Neutrophil (primary cell): ENCODE results near the gene RAC3.
A peak's percentile ranks its signal among the peaks of the same experiment; 100 is the strongest.

Source experiments
- H3K27ac ChIP-seq: fragments of 200-600 bp; sonication (generic); 2 replicates; pipeline ENCODE4 v1.5.1; 2016; ENCODE audit warnings: mild to moderate bottlenecking, moderate library complexity
- H3K27me3 ChIP-seq: fragments of 200-600 bp; sonication (generic); 2 replicates; pipeline ENCODE4 v1.6.0; 2016; ENCODE audit warnings: mild to moderate bottlenecking
- H3K36me3 ChIP-seq: fragments of 200-600 bp; sonication (generic); 2 replicates; pipeline ENCODE4 v1.5.1; 2017
- H3K4me1 ChIP-seq, 2 experiments: fragments of 200-600 bp in 1 of 2; sonication (generic) in 1 of 2; 1 replicate in 1 of 2; 2 replicates in 1 of 2; pipeline versions ENCODE4 v1.5.1 to v1.6.1; 2013 to 2016; ENCODE audit warnings: low read depth in 1 of 2, low read length in 1 of 2, mild to moderate bottlenecking in 1 of 2, moderate library complexity in 1 of 2; ENCODE audit not compliant: control insufficient read depth in 1 of 2, insufficient read depth in 1 of 2
- H3K4me3 ChIP-seq, 2 experiments: fragments of 200-600 bp in 1 of 2; sonication (generic) in 1 of 2; 1 replicate in 1 of 2; 2 replicates in 1 of 2; pipeline ENCODE4 v1.5.1; 2013 to 2016; ENCODE audit warnings: low read depth in 1 of 2, low read length in 1 of 2, mild to moderate bottlenecking in 1 of 2, moderate library complexity in 1 of 2
- H3K9me3 ChIP-seq: fragments of 200-600 bp; sonication (generic); 2 replicates; pipeline ENCODE4 v1.5.1; 2016
- TF ChIP-seq, protein P1 (sequence below): fragments of 200-600 bp; sonication (generic); IDR thresholded peaks from 2 replicates; pipeline ENCODE4 v1.5.1; 2016; ENCODE audit warnings: antibody characterized with exemption

Gene RAC3

DNA sequence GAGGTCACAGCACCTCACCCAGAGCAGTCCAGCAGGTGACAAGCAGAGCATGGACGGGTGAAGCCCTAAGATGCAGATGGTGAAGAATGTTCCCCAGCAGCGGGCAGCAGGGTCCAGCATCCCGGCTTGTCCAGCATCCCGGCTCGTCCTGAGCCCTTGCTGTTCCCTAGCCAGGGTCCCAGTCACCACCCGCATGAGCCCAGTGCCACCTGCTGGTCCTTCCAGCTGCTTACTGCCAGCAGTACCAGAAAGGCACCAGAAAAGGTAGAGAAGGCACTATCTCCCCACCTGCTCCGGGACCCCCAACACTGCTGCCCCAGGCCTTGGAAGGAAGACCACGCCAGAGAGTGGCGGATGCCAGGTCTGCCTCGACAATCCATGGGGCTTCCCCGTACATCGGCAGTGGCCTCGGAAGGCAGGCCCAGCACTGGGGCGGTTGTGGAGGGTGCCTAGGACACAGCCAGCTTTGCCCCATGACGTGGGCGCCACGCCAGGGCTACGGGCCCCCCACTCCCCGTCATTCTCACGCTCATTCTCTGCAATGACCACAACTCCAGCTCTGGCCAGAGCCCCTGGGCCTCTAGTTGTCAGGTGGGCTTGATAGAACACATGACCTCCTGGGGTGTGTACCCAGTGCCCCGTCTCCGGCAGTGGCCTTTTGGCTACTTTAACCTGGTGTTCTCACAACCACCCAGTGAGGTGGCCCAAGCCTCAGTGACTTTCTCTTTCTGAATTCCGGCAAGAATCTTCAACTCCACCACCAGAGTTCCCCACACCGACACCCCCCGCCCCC lies 10.2 kb upstream of the RAC3 start:
- Histone ChIP-seq H3K4me3 (peak overlapping the region; percentile 73 to 100), H3K9me3 (no peaks in the 10 kb centered on the region), H3K36me3 (peaks cover 9% of the 10 kb centered on the region), H3K27ac (no peak overlapping the region), H3K27me3 (no peaks in the 10 kb centered on the region), H3K4me1 (peaks cover 25 to 26% of the 10 kb centered on the region in 2 experiments)
- TF ChIP-seq, protein P1, sequence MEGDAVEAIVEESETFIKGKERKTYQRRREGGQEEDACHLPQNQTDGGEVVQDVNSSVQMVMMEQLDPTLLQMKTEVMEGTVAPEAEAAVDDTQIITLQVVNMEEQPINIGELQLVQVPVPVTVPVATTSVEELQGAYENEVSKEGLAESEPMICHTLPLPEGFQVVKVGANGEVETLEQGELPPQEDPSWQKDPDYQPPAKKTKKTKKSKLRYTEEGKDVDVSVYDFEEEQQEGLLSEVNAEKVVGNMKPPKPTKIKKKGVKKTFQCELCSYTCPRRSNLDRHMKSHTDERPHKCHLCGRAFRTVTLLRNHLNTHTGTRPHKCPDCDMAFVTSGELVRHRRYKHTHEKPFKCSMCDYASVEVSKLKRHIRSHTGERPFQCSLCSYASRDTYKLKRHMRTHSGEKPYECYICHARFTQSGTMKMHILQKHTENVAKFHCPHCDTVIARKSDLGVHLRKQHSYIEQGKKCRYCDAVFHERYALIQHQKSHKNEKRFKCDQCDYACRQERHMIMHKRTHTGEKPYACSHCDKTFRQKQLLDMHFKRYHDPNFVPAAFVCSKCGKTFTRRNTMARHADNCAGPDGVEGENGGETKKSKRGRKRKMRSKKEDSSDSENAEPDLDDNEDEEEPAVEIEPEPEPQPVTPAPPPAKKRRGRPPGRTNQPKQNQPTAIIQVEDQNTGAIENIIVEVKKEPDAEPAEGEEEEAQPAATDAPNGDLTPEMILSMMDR, result no peak

DNA sequence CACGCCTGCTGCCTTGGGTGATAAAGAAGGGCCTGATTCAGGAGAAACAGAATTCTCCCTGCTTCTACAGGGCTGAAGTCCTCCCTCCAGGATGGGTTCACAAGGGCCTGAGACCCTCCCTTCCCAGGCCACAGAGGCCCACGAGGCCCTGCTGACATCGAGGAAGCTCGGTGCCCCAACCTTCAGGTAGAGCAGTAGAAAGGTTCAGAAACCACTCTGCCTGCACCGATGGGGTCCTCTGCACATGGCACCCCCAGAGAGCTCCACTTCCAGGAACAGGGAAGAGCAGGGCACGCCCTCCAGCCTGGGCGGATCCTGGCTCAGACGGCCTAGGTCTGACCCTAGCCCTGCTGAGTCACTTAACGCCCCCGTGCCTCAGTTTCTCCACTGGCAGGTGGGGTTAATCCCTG lies 9.6 kb upstream of the RAC3 start:
- Histone ChIP-seq H3K4me3 (peak overlapping the region; percentile 73 to 100), H3K27me3 (no peaks in the 10 kb centered on the region), H3K36me3 (peaks cover 9% of the 10 kb centered on the region), H3K4me1 (peaks cover 25 to 26% of the 10 kb centered on the region in 2 experiments), H3K27ac (peak overlapping the region; percentile 60), H3K9me3 (no peaks in the 10 kb centered on the region)
- TF ChIP-seq, protein P1, result no peak

DNA sequence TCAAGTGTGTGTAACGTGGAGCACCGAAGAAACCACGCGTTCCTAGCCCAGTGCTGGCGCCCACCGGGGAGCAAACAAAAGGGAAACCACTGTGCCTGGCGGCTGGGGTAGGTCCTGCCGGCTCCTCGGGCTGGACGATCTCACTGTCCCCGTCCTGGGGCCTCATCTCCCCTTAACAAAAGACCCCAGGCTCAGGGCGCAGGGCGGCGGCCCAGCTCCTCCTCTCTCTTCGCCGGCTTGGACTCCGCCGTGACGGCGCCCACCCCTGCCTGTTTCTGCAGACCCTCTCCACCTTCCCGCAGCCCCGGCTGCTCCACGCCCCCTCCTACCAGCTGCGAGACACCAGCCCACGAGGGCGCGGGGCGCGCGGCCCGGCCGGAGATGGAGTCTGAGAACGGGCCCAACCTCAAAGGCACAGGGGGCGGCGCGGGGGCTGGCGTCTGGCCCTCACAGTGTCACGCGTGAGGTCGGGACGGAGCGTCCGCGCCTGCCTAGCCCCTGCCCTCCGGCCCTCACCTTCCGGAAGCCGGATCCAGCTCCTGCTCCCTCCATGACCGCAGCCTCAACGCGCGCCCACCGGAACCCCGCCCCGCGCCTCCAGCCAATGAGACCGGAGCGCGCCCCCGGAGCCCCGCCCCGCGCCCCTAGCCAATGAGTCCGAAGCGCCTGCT lies 9.0 kb upstream of the RAC3 start, which contains the start of gene CENPX:
CENPX (minus strand) TSS at position 569 of the 671 bp plus-strand sequence; CDS start at position 552, 17 bp downstream.
- H3K9me3 ChIP-seq, result no peaks in the 10 kb centered on the region
- peaks cover 9% of the 10 kb centered on the region for H3K36me3 ChIP-seq
- H3K4me3 ChIP-seq, result peak within 1 kb of the TSS; percentile 73 to 100
- H3K27me3 ChIP-seq, result no peaks in the 10 kb centered on the region
- peaks cover 25 to 26% of the 10 kb centered on the region in 2 experiments for H3K4me1 ChIP-seq
- TF ChIP-seq, protein P1, result no peak
- peak within 1 kb of the TSS; percentile 60 for H3K27ac ChIP-seq

DNA sequence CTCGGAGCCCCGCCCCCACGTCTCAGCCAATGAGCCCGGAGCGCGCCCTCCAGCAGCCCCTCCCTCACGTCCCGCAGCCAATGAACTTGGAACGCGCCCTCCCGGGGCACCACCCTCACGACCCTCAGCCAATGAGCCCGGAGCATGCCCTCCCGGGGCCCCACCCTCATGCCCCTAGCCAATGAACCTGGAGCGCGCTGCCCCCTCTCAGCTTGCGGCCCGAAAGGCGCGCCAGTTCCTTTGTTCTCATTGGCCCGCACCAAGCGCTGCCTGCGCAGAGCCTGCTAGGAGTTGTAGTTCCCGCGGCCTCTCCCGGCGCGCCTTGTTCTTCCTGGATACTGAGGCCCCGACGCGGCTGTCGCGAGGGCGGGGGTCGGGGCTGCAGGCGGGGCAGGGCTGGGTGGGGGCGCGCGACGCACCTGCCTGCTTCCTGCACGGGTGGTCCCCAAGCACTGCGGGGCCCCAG lies 8.5 kb upstream of the RAC3 start, which contains the start of gene LRRC45:
LRRC45 (plus strand) TSS at position 325 of the 466 bp plus-strand sequence. CDS start 339 bp downstream, outside the sequence.
- TF ChIP-seq, protein P1, result peak; percentile 49
- H3K4me3 ChIP-seq, result peak within 1 kb of the TSS; percentile 73 to 100
- H3K27ac ChIP-seq, result peak within 1 kb of the TSS; percentile 60
- H3K27me3 ChIP-seq, result no peaks in the 10 kb centered on the region
- H3K9me3 ChIP-seq, result no peaks in the 10 kb centered on the region
- H3K36me3 ChIP-seq, result peaks cover 8% of the 10 kb centered on the region
- H3K4me1 ChIP-seq, result peaks cover 25 to 26% of the 10 kb centered on the region in 2 experiments

DNA sequence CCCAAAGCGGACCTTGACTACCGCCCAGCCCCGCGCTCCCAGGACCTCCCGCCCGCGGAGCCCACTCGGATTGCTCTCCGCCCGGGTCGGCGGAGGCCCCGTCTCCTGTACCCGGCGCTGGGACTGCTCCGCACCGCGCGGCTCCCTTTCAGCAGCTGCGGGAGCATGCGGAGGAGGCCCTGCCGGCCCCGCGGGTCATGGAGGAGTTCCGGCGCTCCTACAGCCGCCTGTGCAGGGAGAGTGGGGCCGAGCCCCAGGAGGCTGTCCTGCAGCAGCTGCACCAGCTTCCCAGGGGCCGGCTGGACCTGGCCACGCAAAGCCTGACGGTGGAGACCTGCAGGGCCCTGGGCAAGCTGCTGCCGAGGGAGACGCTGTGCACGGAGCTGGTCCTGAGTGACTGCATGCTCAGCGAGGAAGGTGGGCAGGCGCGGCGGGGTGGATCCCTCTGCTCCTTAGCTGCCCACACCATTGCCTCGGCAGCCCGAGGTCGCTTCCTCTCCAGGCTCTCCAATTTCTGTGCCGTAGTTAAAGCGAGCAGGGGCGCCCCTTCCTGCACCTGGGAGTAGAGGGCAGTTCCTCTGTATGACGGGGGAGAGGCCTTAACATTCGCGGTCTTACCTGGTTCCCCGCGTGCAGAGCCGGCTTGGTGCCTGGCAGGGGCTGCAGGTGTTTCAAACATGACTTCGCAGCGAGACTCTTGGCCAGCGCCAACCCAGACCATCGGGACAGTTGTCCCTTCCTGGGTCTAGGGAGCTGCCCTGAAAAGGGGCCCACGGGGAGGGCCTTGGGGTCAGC lies 7.8 kb upstream of the RAC3 start:
- Histone ChIP-seq H3K4me1 (peaks cover 25 to 26% of the 10 kb centered on the region in 2 experiments), H3K27me3 (no peaks in the 10 kb centered on the region), H3K27ac (peak overlapping the region; percentile 31), H3K36me3 (peaks cover 2% of the 10 kb centered on the region), H3K9me3 (no peaks in the 10 kb centered on the region), H3K4me3 (peak overlapping the region; percentile 73 to 100)
- TF ChIP-seq, protein P1, result no peak
